GM21515 (cell line): ENCODE results near the gene RREB1.

ENCODE experiments used
- ATAC-seq: cut with Tn5 transposase; IDR thresholded peaks from one replicate; pipeline ENCODE4 v1.9.1; 2021; ENCODE audit not compliant: unreplicated experiment

Gene RREB1

GRCh38 chr6:7216941-7217621 is 109.3 kb downstream of the RREB1 start:
- ATAC-seq: no peak

- no peak for ATAC-seq
Observed at GRCh38 chr6:7218406-7218988, 110.7 kb downstream of the RREB1 start.

- ATAC-seq: no peak
Observed at GRCh38 chr6:7219310-7219709, 111.5 kb downstream of the RREB1 start.

- no peak for ATAC-seq
Observed at GRCh38 chr6:7222197-7222596, 114.4 kb downstream of the RREB1 start.

- ATAC-seq: no peak
Observed at GRCh38 chr6:7224731-7225130, 117.0 kb downstream of the RREB1 start.

- no peak for ATAC-seq
Observed at GRCh38 chr6:7228662-7229375, 121.1 kb downstream of the RREB1 start.

- no peak for ATAC-seq
Observed at GRCh38 chr6:7229376-7230326, 121.9 kb downstream of the RREB1 start.

- ATAC-seq: no peak
Observed at GRCh38 chr6:7230327-7230691, 122.5 kb downstream of the RREB1 start.

GRCh38 chr6:7230956-7231713 is 123.4 kb downstream of the RREB1 start:
- ATAC-seq: no peak

- ATAC-seq: no peak
Observed at GRCh38 chr6:7232351-7232750, 124.6 kb downstream of the RREB1 start.

- no peak for ATAC-seq
Observed at GRCh38 chr6:7234547-7234946, 126.8 kb downstream of the RREB1 start.

GRCh38 chr6:7235712-7236305 is 128.0 kb downstream of the RREB1 start:
- ATAC-seq: no peak

GRCh38 chr6:7236306-7237209 is 128.8 kb downstream of the RREB1 start:
- peak; percentile 58 for ATAC-seq

GRCh38 chr6:7237653-7238188 is 130.0 kb downstream of the RREB1 start:
- no peak for ATAC-seq

- ATAC-seq: no peak
Observed at GRCh38 chr6:7238526-7238899, 130.8 kb downstream of the RREB1 start.

- no peak for ATAC-seq
Observed at GRCh38 chr6:7238900-7239589, 131.3 kb downstream of the RREB1 start.

- ATAC-seq: no peak
Observed at GRCh38 chr6:7239590-7239948, 131.8 kb downstream of the RREB1 start.

- no peak for ATAC-seq
Observed at GRCh38 chr6:7240351-7240750, 132.6 kb downstream of the RREB1 start.
